HCT116 (cell line): ENCODE data around the gene ADK.

Experiments
- ATF3 ChIP-seq: IDR thresholded peaks from 2 replicates; pipeline ENCODE4 v1.6.1; 2012
- CTCF ChIP-seq, 3 experiments: fragments of 200-600 bp in 1 of 3; sonication (generic) in 1 of 3; IDR thresholded peaks in 2 of 3; conservative IDR thresholded peaks in 1 of 3; 2 replicates each; pipeline ENCODE4 v1.5.1; 2012 to 2017; ENCODE audit warnings: low read depth in 2 of 3, low read length in 2 of 3, antibody characterized with exemption in 1 of 3, borderline replicate concordance in 1 of 3, control low read depth in 1 of 3, mild to moderate bottlenecking in 1 of 3, mixed read lengths in 1 of 3, mixed run types in 1 of 3, moderate library complexity in 1 of 3; ENCODE audit not compliant: insufficient read depth in 1 of 3
- EZH2phosphoT487 ChIP-seq: fragments of 200-600 bp; IDR thresholded peaks from 2 replicates; pipeline ENCODE4 v1.6.1; 2018; ENCODE audit warnings: antibody characterized with exemption, borderline replicate concordance
- FOSL1 ChIP-seq: IDR thresholded peaks from 2 replicates; pipeline ENCODE4 v1.6.1; 2012; ENCODE audit warnings: low read depth
- MAX ChIP-seq: IDR thresholded peaks from 2 replicates; pipeline ENCODE4 v1.6.1; 2012
- POLR2A ChIP-seq: IDR thresholded peaks from 2 replicates; pipeline ENCODE4 v1.7.0; 2011; ENCODE audit warnings: borderline replicate concordance; ENCODE audit not compliant: insufficient read depth, insufficient read length; ENCODE audit errors: extremely low read depth
- POLR2AphosphoS5 ChIP-seq: IDR thresholded peaks from 2 replicates; pipeline ENCODE4 v1.6.1; 2011; ENCODE audit warnings: mild to moderate bottlenecking, low read depth, low read length, moderate library complexity
- REST ChIP-seq: IDR thresholded peaks from 2 replicates; pipeline ENCODE4 v1.6.1; 2012; ENCODE audit warnings: low read depth
- SIN3A ChIP-seq: IDR thresholded peaks from 2 replicates; pipeline ENCODE4 v1.6.1; 2012; ENCODE audit warnings: low read depth
- TCF7L2 ChIP-seq: IDR thresholded peaks from 2 replicates; pipeline ENCODE4 v1.7.0; 2011; ENCODE audit warnings: borderline replicate concordance, inconsistent platforms; ENCODE audit not compliant: insufficient read depth, insufficient read length; ENCODE audit errors: extremely low read depth
- YY1 ChIP-seq: IDR thresholded peaks from 2 replicates; pipeline ENCODE4 v1.6.1; 2011; ENCODE audit warnings: low read length, low read depth, moderate library complexity, mild to moderate bottlenecking; ENCODE audit not compliant: insufficient replicate concordance; ENCODE audit errors: extremely low read depth
- ZBTB33 ChIP-seq: IDR thresholded peaks from 2 replicates; pipeline ENCODE4 v1.6.1; 2011; ENCODE audit warnings: mild to moderate bottlenecking, low read length, moderate library complexity; ENCODE audit not compliant: insufficient replicate concordance; ENCODE audit errors: extremely low read depth
- ZNF274 ChIP-seq: fragments of 200-500 bp; sonication (Bioruptor generic); IDR thresholded peaks from 2 replicates; pipeline ENCODE4 v1.6.1; 2014; ENCODE audit warnings: mild to moderate bottlenecking, low read depth, low read length, inconsistent platforms

- TF ChIP-seq CTCF (IDR thresholded peaks at IDR 0.05 in 2 of 3, conservative IDR thresholded peaks at IDR 0.05 in 1 of 3; ENCODE audit: borderline replicate concordance in 1 of 3, insufficient read depth in 1 of 3, low read depth in 2 of 3, low read length in 2 of 3) = no peak
- TF ChIP-seq REST = no peak
- no peak for TF ChIP-seq EZH2phosphoT487
- no peak for TF ChIP-seq POLR2AphosphoS5
- no peak for TF ChIP-seq TCF7L2
- no peak for TF ChIP-seq ATF3
- no peak for TF ChIP-seq ZNF274
- TF ChIP-seq MAX = no peak
- TF ChIP-seq ZBTB33 = no peak
- TF ChIP-seq POLR2A = no peak
- no peak for TF ChIP-seq SIN3A
- TF ChIP-seq YY1 = no peak
- no peak for TF ChIP-seq FOSL1
Observed at GRCh38 chr10:74145133-74145532, 5.9 kb upstream of the ADK start.
